GM19395 (cell line): ENCODE measurements around the gene DICER1.
"Not testable (repeated sequence)": the region's sequence is repeated elsewhere in the genome, so short reads cannot be mapped to it uniquely, and the experiment has no call there.

ENCODE experiments used
- ATAC-seq: cut with Tn5 transposase; IDR thresholded peaks from one replicate; pipeline ENCODE4 v1.9.1; 2021; ENCODE audit warnings: mild to moderate bottlenecking, moderate library complexity; ENCODE audit not compliant: unreplicated experiment

The DICER1 gene

GRCh38 chr14:95151561-95151960 is 5.8 kb downstream of the DICER1 start:
- no peak for ATAC-seq

- no peak for ATAC-seq
Observed at GRCh38 chr14:95150910-95151309, 6.4 kb downstream of the DICER1 start.

GRCh38 chr14:95149441-95149840 is 7.9 kb downstream of the DICER1 start:
- no peak for ATAC-seq

GRCh38 chr14:95147597-95147996 is 9.7 kb downstream of the DICER1 start:
- no peak for ATAC-seq

- no peak for ATAC-seq
Observed at GRCh38 chr14:95146079-95146771, 11.1 kb downstream of the DICER1 start.

GRCh38 chr14:95144849-95145248 is 12.5 kb downstream of the DICER1 start:
- no peak for ATAC-seq

- ATAC-seq = no peak
Observed at GRCh38 chr14:95143808-95144620, 13.3 kb downstream of the DICER1 start.

GRCh38 chr14:95142208-95142607 is 15.1 kb downstream of the DICER1 start:
- ATAC-seq = no peak

- no peak for ATAC-seq
Observed at GRCh38 chr14:95141684-95142083, 15.6 kb downstream of the DICER1 start.

GRCh38 chr14:95140060-95140858 is 17.1 kb downstream of the DICER1 start:
- no peak for ATAC-seq

- no peak for ATAC-seq
Observed at GRCh38 chr14:95138876-95139275, 18.5 kb downstream of the DICER1 start.

GRCh38 chr14:95138455-95138854 is 18.9 kb downstream of the DICER1 start:
- ATAC-seq = not testable (repeated sequence)

GRCh38 chr14:95137804-95138167 is 19.5 kb downstream of the DICER1 start:
- ATAC-seq = no peak

GRCh38 chr14:95137164-95137803 is 20.0 kb downstream of the DICER1 start:
- no peak for ATAC-seq

- no peak for ATAC-seq
Observed at GRCh38 chr14:95136631-95137030, 20.7 kb downstream of the DICER1 start.

- no peak for ATAC-seq
Observed at GRCh38 chr14:95134304-95134933, 22.9 kb downstream of the DICER1 start.

GRCh38 chr14:95133282-95133681 is 24.0 kb downstream of the DICER1 start:
- ATAC-seq = no peak

GRCh38 chr14:95132760-95133159 is 24.6 kb downstream of the DICER1 start:
- no peak for ATAC-seq

- ATAC-seq = no peak
Observed at GRCh38 chr14:95130549-95130948, 26.8 kb downstream of the DICER1 start.

GRCh38 chr14:95128140-95128539 is 29.2 kb downstream of the DICER1 start:
- ATAC-seq = no peak

- ATAC-seq = no peak
Observed at GRCh38 chr14:95127531-95127911, 29.8 kb downstream of the DICER1 start.
